NK-92 (cell line): Measurements from ENCODE around the gene MKI67.

Experiments used
- DNase-seq: peaks from one replicate; lab custom pipeline; 2025; ENCODE audit not compliant: unreplicated experiment; lab: John Stamatoyannopoulos, UW

Gene MKI67

GRCh38 chr10:128067691-128068397 is 58.4 kb downstream of the MKI67 start:
- no peak for DNase-seq

DNA sequence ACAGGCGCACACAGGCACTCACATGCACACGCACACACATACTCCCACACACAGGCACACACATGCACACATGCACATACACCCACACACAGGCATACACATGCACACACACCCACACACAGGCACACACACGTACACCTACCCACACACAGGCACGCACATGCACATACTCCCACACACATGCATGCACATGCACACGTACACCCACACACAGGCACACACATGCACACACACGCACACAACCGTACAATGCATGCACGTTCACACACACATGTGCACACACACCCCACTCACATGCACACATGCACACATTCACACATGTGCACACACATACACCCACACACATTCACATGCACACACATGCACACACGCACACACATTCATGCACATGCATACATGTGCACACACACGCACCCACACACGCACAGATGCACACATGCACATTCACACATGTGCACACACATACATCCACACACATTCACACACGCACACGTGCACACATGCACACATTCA is 59.3 kb downstream of the MKI67 start:
- DNase-seq = no peak

- DNase-seq = no peak
Measured at GRCh38 chr10:128065881-128066534, 60.2 kb downstream of the MKI67 start.

DNA sequence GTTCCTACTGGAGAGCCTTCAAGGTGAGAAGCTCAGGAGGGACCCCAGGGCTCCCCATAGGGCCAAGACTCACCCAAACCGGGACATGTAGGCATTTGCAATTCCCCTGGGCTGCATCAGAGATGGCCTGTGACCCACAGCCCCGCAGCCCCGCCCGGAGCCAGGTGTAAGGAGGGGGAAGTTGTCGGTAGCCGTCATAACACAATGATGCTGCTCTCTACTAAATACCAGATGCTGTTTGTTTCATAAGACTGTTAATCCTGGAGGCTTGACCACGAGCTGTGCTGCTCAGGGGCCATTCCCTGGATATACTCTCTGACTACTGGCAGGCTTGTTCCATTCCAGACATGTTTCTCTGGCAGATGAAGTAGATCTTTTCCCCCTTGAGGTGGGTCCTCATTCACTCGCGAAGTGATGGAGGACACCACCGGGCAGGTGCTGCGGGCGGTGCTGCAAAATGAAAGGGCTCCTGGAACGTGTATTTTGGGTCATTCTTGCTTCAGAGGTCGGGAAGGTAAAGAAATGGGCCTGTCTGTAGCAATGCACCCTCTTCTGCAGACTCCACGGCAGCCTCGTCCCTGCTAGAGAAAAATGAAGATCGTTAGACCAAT is 61.1 kb downstream of the MKI67 start:
- no peak for DNase-seq

- DNase-seq = no peak
Measured at GRCh38 chr10:128064108-128064969, 61.9 kb downstream of the MKI67 start.

- DNase-seq = no peak
Measured at GRCh38 chr10:128063736-128064107, 62.5 kb downstream of the MKI67 start.

- no peak for DNase-seq
Measured at GRCh38 chr10:128062881-128063563, 63.2 kb downstream of the MKI67 start.

DNA sequence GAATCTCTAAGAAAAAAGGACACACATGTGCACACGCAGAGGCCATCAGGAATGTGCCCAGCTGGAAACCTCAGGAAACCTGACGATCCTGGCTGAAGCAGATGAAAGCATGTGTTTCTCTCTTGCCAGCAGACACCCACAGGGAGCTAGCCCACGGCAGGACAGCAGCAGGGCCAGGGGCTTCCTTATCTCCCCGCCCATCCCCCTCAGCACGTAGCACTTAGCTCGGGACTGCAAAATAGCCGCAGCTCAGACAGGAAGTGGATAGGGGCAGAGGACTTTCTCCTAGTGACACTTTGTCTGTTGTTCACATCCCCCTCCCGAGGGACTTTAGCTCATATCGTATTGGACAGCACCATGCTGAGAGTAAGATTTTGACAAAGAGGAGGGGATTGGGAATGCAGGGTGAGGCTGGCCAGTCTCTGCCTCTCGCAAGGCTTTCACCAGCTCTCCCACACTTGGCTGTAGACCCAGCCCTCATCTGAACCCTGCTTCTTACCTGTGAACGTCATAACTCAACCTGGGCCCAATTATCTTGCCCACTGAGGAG is 63.8 kb downstream of the MKI67 start:
- DNase-seq = no peak

DNA sequence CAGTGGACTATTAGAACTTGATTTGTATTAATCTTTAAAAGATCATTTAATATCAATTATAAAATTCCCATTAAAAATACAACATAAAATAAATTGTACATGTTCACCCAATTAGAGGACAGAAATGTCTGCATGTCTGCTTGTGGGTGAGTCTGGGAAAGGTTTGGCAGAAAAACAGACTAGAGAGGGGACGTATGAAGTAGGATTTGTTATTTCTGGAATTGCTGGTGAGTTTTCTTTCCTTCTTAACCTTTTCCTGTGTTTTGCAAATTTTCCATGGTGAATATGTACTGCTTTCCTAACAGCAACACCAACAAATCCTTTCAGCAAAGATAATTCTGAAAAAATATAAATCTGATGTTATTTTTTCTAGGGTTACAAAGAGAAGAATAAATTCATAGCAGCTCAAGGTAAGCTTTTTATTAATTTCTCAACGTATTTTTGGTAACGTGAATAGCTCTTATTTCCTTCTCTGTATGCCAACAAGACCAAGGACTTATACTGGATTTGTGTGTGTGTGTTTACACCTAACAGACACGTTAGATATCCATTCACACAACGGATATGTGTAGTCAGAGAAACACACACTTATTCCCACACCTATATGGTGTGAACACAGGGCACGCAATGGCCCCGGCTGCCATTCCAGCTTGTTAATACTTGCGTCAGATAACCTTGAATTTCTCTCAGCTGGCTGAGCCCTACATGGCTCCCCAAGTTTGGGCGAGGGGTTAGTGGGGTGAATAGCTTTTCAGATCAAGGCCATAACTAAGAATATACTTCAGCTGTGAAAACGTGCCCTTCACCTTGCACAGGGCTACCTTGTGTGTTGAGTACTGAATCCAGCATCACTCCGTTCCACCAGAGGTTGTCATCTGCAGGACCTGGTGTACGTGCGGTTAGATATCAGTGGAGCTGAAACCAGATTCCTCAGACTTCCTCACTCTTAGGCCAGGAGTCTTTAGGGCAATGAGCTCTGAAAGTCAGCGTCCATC is 64.6 kb downstream of the MKI67 start:
- no peak for DNase-seq

GRCh38 chr10:128060341-128061250 is 65.6 kb downstream of the MKI67 start:
- no peak for DNase-seq

DNA sequence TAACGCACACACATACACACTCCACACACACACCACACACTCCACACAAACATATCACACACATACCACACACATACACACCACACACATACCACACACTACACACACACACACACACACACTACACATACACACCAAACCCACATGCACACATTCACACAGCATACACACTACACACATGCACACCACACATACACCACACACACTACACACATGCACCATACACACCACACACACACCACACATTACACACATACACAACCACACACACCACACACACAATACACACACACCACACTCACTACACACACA is 66.3 kb downstream of the MKI67 start:
- DNase-seq = no peak

DNA sequence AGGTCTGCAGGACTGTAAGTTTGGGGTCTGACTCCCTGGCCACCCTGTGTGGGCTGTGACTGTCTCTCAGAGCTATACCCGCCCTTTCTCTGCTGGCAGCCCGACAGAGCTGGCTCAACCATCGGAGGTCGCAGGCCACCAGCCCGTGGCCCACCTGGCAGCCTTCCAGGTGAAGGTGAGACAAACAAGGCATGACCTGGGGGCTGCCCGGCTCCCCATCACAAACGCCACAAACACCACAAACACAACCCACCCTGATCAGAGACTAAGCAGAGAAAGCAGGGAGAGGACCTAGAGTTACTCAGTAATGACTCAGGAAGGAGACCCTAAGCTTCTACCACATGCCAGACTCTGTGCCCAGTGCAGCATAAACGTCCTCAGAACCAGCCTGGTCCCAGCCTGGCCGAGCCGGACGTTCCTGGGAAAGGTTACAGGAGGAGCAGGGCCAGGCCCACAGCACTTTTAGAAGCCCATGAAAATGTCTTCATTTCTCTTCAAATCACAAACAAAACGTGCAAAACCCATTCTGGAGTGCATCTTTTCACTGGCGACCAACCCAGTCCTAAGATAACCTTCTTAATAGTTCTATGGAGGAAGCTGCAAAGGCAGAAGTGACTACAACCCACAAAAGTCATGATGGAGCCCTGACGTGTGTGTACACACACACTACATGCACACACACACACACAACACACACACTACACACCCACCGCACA is 66.8 kb downstream of the MKI67 start:
- DNase-seq = no peak

- DNase-seq = no peak
Measured at GRCh38 chr10:128058750-128059134, 67.5 kb downstream of the MKI67 start.

DNA sequence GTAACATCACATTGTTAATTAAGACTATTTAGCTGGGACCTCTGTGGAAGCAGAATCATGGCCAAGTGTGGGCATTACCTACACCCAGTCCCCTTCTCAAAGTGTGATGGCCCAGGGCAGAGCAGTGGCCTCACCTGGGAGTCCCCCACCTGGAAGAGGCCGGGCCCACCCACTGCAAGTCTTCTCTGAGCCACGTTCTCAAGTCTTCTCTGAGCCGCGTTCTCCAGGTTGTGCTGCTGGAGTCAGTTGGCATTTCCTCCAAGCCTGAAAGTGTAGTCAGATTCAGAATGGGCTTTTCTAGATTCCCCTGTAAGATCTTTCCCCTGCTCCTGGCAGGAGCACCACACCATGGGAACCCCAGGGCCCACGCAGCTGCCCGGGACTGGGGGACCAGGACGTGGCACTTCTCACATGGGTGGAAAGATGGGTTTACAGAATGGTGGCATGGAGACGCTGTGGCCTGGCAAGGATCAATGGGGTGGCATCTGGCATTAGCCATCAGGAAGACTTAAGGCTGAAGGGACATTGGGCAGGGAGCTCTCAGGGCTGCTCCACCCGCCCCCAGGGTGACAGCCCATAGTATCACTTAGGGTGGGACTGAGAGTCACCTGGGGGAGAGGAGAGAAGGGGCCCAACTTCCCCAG is 68.0 kb downstream of the MKI67 start:
- DNase-seq = no peak

- DNase-seq = no peak
Measured at GRCh38 chr10:128056303-128057050, 69.7 kb downstream of the MKI67 start.

DNA sequence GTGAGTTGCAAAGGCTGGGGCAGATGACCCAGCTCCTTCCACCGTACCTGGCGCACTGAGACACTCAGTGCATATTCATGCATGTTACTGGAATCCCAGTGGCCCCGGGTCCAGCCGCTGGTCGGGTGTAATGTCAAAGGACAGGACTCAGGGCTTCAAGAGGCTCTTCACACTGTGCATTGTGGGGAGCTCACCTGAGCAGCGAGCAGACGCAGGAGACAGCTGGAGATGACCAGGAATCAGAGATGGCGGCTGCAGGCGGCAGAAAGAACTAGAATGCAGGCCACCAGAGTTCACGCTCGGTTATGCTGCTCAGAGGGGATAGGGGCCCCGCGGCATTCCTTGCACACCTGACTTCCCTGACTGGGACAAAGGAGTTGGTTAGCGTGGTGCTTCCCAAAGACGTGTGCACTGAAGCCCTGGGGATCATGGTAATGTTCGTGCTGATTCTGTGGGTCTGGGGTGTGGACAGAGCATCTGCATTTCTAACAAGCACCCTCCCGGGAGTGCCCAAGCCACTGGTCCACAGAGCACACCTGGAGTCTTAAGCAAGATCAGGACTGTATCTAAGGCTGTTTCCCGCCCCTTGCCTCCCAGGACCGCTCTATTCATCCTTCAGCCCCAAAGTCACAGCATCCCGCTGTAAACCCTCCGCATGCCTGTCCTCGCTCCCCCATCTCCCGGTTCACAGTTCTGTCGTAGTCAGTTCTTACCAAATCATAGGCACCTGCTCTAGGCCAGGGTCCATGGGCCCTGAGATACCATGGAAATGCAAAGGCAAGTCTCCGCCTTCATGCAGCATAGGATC is 71.0 kb downstream of the MKI67 start:
- no peak for DNase-seq
